Lower leg skin (tissue), 3 donors: ENCODE results near the gene TUFT1.

Experiments
- CTCF ChIP-seq, 3 donors: fragments of 450-650 bp; IDR thresholded peaks; one replicate each; pipeline ENCODE4 v1.5.1; 2016; ENCODE audit warnings: antibody characterized with exemption in 3 of 3, mild to moderate bottlenecking in 3 of 3, moderate library complexity in 2 of 3
- POLR2A ChIP-seq, 2 donors: fragments of 450-650 bp; IDR thresholded peaks; one replicate each; pipeline ENCODE4 v1.6.1; 2016 to 2017; ENCODE audit warnings: antibody characterized with exemption in 2 of 2, mild to moderate bottlenecking in 1 of 2, moderate library complexity in 1 of 2

- TF ChIP-seq POLR2A (IDR thresholded peaks at IDR 0.05) (no peak), CTCF (IDR thresholded peaks at IDR 0.05) (no peak)
These were observed 24.8 kb upstream of the TUFT1 start for GRCh38 chr1:151515265-151515664.
